ENCODE results near the gene OSGEP.

OSGEP gene

DNA sequence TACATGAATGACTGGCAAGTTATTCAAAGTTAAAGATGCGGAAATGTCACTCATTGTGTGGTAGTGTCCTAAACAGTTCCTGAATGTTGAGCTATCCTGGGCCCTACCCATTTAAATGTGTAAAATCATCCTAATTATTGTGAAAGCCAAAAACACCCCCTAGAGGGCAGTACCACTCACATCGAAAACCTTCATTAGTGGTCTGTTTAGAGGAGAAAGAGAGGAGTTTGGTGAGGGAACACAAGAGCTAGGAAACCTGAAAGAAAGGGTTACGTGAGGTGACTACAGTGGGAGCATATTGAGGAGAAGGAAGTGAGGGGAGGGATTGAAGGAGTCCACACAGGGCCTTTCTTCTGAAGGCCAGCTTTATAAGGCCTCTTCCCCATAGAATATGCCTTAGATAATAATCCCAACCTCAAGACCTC is 38.8 kb downstream of the OSGEP start:
- TF ChIP-seq CTCF (IDR thresholded peaks at IDR 0.05) = peak; percentile 44; the same call in 1 of the 2 replicates

GRCh38 chr14:20413744-20414082 is 40.9 kb downstream of the OSGEP start:
- TF ChIP-seq CTCF (IDR thresholded peaks at IDR 0.05) = no peak

GRCh38 chr14:20412876-20413743 is 41.5 kb downstream of the OSGEP start, which contains the start of gene TEP1:
TEP1 (minus strand) TSS chr14:20413501; CDS start chr14:20408439, 5,062 bp downstream.
- TF ChIP-seq CTCF (IDR thresholded peaks at IDR 0.05) = no peak

- no peak for TF ChIP-seq CTCF (IDR thresholded peaks at IDR 0.05)
These were observed 42.2 kb downstream of the OSGEP start for GRCh38 chr14:20412411-20412810.

DNA sequence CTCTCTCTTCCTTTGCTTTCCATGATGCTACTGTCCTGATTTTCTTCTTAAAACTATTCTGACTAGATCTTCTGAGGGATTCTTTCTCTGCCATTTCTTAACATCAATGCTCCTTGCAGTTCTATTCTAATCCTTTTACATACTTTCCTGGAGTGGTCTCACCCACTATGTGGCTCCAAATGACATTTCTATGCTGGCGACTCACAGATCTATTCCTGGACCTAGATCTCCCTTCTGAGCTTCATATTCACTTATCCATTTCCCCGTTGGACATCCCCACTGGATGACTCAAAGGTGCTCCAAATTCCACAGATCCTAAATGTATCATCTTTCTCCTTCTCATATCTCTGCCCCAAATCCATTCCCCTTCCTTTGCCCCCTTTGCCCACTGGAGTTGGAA is 45.4 kb downstream of the OSGEP start:
- no peak for TF ChIP-seq CTCF (IDR thresholded peaks at IDR 0.05)

GRCh38 chr14:20403521-20403920 is 51.1 kb downstream of the OSGEP start:
- no peak for TF ChIP-seq CTCF (IDR thresholded peaks at IDR 0.05)

- TF ChIP-seq CTCF (IDR thresholded peaks at IDR 0.05) = no peak
These were observed 53.5 kb downstream of the OSGEP start for GRCh38 chr14:20400965-20401593.
